Measurements from ENCODE around the gene UBB. TPM values are rescaled to one million over a fixed set of nuclear protein-coding genes. Genes with fewer than 3 reads are reported as not detected.
A peak's percentile ranks its signal among the peaks of the same experiment; 100 is the strongest.
"Not testable (repeated sequence)": the region's sequence is repeated elsewhere in the genome, so short reads cannot be mapped to it uniquely, and the experiment has no call there.

The UBB gene
- total RNA-seq, 1 experiment from 2014 or later = 2,252 TPM

DNA sequence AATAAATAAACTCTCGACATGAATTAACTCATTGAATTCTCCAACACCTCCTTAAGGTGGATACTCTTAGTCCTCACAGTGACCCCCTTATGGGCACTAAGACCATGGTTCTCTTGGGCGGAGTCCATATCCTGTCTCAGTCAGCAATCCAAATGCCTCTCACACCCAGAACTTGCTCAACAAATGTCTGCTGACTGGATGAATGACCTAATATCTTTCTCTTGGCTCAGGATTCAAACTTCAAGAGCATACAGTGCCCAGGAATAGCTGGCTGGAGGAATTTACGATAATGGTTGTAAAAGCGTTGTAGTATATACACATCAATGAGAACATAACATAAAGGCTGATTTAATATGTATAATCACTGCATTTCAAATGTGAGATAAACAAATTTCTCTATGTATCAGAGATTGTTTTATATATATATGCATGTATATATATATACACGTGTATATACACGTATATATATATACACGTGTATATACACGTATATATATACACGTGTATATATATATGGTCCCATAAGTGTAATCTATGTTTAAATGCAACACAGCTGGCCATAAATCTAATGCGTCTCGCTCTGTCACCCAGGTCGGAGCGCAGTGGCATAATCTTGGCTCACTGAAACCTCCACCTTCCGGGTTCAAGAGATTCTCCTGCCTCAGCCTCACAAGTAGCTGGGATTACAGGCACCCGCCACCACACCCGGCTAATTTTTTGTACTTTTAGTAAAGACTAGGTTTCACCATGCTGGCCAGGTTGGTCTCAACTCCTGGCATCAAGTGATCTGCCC is 6.5 kb upstream of the UBB start:
- peak; percentile 18 for DNase-seq (ENCODE audit: low read depth)

DNA sequence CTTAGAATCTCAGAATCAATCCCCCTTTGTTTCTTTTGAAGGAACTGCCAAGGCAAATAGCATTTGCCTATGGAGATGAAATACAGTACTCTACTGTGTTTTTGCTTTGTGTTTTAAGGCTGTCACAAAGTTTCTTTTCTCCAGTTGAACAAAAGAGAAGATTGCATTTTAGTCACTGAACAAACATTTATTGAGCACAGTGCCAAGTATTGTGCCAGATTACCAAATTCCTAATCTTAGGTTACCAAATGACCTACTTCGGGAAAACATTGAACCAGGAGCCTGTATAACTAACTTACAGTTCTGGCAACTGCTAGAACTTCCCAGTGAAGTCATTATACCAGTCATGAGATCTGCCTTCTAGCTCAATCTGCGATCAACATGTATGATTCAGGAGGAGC is 3.0 kb upstream of the UBB start:
- peak; percentile 42 for DNase-seq (ENCODE audit: low read depth)

DNA sequence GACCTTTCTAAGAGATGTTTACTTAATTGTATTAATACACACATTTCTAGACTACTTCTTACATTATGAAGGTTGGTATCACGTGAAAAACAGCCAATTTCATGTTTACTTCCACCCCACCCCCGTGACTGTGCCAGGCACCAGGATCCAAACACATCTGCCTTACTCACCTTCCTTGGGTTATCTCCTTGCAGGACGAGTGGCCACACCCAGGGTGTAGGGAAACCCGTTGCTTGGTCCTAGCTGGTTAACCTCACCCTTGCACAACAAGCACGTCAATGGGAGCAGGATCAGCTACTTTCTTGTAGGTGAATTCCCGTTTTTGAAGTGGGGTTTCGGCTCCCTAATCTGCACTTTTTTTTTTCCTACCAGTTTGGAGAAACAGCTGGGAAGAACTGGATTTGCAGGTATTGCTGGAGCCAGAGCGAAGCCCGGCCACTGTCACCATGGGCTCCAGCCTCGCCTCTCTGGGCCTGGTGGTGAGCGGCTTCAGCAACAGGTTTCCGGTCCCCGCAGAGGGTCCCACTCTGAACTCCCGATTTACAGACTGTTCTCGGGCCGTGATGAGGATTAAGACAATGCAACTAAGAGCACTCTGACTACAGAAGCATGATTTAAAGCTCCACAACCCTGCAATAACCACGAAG is 2.1 kb upstream of the UBB start:
- DNase-seq (ENCODE audit: low read depth) = no peak

DNA sequence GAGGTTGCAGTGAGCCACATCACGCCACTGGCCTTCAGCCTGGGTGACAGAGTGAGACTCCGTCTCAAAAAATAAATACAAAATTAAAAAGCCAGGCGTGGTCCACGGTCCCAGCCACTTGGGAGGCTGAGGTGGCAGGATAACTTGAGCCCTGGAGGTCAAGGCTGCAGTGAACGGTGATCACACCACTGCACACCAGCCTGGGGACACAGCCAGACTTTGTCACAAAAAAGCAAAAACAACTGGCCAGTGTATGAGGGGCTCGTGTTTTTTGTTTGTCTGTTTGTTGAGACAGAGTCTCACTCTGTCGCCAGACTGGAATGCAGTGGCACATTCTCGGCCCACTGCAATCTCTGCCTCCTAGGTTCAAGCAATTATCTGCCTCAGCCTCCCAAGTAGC is 1.2 kb upstream of the UBB start:
- DNase-seq (ENCODE audit: low read depth) = no peak

DNA sequence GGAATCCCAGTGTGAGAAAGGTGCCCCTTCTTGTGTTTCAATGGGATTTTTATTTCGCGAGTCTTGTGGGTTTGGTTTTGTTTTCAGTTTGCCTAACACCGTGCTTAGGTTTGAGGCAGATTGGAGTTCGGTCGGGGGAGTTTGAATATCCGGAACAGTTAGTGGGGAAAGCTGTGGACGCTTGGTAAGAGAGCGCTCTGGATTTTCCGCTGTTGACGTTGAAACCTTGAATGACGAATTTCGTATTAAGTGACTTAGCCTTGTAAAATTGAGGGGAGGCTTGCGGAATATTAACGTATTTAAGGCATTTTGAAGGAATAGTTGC is 567 bp downstream of the UBB start:
- no peak for DNase-seq (ENCODE audit: low read depth)

DNA sequence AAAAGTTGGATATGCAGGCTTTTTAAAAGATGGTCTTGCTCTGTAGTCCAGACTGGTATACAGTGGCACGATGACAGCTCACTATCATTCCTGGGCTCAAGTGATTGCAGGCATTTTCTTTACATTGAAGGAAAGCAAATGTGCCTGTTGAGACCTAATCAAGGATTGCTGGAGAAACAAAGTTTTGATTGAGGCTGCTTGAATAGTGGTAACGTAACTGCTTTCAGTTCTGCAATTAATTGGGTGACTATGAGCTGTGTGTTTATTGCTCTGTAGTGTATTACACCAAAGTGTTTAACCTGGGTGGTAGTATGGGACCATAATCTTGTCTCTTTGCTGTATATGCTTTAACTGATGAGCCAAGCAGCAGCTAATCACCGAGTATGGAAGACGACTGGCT is 2.3 kb downstream of the UBB start:
- DNase-seq (ENCODE audit: low read depth) = no peak

DNA sequence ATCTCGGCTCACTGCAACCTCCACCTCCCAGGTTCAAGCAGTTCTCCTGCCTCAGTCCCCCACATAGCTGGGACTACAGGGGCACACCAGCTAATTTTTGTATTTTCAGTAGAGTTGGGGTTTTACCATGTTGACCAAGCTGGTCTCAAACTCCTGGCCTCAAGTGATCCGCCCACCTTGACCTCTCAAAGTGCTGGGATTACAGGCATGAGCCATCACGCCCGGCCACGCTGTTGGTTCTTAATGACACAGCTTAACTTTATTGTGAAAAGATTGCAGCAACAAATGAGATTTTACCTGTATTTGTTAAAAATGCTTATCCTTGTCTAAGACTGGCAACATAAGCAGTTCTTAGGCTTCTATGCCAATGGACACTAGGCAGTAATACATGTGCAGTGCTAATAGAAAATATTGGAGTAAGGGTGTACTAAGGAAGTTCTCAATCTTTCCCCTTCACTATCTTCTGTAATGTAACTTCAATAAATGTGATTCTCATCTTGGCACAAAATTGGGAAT is 2.9 kb downstream of the UBB start:
- DNase-seq (ENCODE audit: low read depth) = no peak

DNA sequence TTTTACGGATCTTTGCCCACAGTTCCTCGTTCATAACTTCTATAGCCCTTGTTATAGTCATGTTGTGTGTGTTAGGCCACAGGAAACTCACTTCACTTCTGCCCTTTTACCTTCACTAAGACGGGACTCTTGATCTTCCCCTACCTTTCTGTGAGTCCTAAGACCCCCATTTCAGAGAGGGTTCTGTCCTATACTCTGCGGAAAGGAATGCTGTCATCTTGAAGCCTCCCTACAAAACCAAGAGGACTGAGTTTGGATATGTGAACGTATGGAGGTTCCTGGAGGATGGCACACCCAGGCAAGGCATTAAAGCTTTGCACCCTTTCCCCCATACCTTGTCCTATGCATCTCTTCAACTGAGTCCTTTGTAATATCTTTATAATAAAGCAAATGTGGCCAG is 3.7 kb downstream of the UBB start:
- DNase-seq (ENCODE audit: low read depth) = no peak

DNA sequence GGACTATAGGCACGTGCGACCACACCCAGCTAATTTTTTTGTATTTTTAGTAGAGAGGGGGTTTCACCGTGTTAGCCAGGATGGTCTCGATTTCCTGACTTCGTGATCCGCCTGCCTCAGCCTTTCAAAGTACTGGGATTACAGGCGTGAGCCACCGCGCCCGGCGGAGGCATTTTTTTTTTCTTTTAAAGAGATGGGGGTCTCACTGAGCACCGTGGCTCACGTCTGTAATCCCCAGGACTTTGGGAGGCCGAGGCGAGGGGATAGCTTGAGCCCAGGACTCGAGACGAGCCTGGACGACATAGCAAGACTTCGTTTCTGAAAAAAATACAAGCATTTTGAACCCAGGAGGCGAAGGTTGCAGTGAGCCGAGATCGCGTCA is 5.2 kb downstream of the UBB start:
- not testable (repeated sequence) for DNase-seq (ENCODE audit: low read depth)

DNA sequence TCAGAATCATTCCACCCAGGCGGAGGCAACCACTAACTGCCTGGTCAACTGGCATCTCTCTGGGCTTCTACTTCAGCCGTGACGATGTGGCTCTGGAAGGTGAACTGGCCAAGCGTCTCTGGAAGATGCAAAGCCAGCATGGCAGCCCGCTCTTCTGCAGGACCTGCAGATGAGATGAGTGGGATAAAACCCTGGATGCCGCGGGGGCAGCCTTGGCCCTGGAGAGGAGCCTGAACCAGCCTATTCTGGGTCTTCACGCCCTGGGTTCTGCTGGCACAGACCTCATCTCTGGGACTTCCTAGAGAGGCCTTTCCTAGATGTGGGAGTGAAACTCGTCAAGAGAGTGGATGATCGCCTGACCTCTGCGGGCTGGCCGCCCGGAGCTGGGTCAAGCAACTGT is 10.6 kb downstream of the UBB start:
- no peak for DNase-seq (ENCODE audit: low read depth)

DNA sequence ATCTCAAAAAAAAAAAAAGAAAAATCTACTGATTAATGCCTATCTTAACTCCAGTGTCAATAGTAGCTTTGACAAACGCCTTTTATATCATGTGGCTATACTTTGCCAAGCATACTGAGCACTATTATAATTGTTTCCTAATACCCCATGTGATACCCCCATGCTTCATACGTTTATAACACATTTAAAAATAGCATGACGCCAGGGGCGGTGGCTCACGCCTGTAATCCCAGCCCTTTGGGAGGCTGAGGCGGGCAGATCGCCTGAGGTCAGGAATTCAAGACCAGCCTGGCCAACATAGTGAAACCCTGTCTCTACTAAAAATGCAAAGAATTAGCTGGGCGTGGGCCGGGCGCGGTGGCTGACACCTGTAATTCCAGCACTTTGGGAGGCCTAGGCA is 11.6 kb downstream of the UBB start:
- DNase-seq (ENCODE audit: low read depth) = not testable (repeated sequence)

DNA sequence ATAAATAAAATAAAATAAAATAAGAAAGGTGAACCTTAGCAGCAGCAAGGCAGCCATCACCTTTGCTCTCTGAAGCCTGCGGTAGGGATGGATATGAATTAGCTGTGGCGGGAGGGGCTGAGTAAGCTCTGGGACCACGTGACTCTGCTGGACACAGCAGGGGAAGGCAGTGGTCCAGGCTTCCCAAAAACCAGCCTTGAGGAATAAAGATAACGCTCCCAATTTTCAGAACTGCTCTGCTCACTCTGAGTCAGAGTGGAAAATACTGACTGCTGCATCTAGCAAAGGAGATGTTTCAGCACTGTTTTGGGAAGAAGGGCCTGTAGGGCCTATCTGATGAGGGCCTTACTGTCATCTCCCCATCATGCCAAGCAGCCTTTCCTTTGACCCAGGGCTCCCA is 15.0 kb downstream of the UBB start:
- DNase-seq (ENCODE audit: low read depth) = not testable (repeated sequence)

DNA sequence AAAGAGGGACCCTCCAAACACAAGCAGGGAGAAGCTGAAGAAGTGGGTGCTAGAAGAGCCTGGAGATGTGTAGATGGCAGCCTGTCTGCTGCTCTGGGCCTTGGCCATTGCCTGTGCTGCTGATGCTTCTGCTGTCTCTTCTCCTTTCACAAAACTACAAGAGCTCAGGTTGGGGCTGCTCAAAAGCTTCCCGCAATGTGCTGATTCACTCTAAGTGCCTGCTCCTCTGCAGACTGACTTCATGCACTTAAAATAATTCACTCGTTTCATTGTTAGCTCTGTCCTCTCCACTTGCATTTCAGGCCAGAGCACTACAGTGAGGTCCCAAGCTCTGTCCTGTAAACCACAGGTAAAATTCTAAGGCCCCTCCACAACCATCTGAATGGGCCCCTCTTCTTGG is 15.8 kb downstream of the UBB start:
- DNase-seq (ENCODE audit: low read depth) = not testable (repeated sequence)

DNA sequence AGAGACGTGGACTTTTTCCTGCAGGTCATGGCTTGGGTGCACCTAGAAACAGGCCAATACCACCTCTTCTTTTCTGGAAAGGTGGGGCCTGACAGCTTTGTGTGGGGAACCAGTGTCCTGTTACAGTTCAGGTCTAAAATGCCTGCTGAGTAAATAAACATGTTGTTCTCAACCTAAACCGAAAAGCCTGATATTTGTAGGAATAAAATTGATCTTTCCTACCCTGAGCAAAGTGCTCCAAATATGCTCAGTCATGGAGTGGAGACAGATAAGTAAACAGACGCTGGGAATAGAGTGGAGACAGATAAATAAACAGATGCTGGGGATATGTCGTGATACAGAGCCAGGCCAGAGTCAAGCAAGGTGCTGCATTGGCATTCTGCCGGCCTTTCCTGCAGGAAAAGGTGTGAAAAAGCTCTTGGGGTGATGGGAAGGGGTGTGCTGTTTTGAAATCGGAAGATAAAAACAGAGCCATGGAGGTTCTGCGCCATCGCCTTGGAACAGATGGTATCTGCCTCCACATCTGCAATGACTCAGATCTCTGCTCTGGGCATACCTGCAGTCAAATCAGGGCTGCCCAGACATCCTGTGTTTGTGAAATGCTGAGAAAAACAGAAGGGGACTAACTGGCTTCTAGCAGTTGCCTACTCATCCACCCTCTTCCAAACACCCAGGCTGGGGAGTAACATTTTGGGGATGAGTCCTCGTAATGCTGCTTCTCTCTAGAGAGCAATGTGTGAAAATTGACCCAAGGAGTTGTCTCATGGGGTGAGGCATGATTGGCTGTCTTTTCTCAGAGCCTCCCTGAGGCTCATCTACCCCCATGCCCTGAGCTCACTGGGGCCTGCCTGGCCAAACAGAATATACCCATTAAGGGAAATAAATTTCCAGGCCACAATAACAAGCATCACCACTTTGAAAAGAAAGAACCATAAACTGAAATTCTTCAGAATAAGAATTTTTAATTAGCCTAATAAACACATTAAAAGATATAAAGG is 17.7 kb downstream of the UBB start:
- peak; percentile 24 for DNase-seq (ENCODE audit: low read depth)

DNA sequence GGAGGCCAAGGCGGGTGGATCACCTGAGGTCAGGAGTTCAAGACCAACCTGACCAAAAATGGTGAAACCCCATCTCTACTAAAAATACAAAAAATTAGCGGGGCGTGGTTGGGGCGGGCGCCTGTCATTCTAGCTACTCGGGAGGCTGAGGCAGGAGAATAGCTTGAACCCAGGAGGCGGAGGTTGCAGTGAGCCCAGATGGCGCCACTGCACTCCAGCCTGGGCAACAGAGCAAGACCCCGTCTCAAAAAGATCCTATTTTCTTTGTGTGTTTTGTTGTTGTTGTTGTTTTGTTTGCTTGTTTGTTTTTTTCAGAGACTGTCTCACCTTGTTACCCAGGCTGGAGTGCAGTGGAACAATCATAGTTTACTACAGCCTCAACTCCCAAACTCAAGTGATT is 23.0 kb downstream of the UBB start:
- DNase-seq (ENCODE audit: low read depth) = not testable (repeated sequence)

DNA sequence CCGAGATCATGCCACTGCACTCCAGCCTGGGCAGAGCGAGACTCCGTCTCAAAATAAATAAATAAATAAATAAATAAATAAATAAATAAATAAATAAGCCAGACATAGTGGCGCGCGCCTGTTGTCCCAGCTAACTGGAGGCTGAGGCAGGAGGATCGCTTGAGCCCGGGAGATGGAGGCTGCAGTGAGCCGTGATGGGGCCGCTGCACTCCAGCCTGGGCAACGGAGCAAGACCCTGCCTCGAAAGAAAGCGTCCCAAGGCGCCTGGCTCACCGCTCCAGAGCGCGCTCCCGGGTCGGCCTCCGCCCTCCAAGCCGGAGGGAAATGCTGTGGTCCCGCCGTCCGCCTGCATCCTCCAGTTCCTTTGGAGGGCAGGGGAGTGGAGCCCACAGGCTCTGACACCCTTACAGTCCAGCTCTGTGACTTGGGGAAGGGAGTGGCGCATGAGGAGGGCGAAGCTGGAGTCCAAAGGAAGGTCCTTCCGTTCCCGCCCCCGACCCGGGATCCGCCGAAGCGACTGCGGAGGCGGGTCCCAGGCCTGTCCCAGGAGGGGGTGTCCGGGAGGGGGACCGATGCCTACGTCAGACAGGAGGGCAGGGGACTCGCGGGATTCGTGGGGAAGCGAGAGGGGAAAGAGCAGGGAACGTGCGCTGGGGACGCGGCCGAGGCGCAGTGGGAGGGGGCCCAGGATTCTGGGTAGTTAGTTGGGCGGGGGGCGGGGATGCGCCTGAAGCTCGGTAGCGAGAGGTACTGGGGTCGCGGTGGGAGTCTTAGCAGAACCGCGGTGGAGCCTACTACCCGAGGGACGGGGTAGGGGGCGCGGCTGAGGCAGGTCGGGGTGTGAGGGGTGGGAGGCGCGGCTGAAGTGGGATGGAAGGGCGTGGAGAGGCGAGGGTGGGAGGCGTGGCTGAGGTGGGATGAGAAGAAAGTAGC is 26.1 kb downstream of the UBB start:
- DNase-seq (ENCODE audit: low read depth) = no peak

DNA sequence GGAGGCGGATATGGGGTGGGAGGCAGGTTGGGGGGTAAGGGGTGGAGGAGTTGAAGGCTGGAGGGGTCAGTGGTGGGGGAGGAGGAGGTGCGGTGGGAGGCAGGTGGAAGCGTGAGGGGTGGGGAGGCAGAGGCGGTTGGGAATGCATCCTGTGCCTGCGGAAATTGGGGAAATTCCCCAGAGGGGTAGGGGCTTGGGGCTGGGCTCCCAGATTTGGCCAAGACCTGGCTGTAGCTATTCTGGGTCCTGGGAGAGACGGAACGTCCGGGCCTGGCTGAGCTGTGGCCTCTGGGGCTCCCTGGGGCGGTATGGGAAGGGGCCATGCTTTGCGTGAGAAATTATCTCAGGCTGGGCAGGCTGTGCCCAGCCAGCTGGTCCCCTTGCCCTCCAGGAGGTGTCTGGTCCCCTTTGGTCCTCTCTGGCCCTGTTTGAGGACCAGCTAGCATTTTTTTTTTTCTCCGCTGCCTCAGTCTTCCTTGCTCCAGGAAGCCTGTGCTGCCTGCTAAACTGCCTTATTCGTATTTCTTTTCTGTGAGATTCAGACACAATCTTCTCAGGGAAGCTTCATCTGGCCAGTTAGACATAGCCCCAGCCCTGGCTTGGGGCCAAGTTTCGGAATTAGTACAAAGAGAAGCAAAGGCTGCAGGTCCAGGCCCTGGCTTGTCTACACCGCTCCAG is 27.2 kb downstream of the UBB start:
- peak; percentile 23 for DNase-seq (ENCODE audit: low read depth)

DNA sequence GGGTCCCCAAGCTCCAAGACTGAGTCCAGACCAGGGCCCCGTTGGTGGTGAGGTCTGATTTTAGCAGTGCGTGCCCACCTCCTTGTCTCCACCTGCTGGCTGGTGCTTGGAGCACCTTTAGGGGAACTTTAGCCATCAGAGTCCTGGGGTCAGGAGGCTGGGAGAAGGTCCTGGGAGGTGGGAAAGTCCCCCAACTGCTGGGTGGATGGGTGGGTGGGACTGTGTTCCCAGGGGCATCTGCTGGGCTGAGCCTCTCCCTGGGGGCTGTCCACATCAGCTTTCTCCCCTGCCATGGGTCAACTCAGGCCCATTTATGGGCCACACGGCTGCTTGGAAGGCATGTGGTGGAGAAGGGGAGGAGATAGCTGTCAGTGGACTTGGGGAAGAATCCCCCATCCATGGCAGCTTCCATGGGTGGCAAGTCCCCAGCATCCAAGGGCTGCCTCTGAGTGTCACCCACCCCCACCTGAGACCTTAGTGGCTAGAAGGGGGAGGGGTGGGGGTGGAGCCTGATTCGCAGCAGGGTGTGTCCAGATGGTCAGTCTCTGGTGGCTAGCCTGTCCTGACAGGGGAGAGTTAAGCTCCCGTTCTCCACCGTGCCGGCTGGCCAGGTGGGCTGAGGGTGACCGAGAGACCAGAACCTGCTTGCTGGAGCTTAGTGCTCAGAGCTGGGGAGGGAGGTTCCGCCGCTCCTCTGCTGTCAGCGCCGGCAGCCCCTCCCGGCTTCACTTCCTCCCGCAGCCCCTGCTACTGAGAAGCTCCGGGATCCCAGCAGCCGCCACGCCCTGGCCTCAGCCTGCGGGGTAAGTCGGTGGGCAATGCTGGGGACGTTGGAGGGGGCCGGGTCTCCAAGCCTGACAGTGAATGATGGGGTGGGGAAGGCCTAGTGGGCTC is 34.4 kb downstream of the UBB start, which contains the start of gene TRPV2:
Gene TRPV2 (plus strand): TSS at position 541 of the 894 bp plus-strand sequence. CDS start 2,098 bp downstream, outside the sequence.
- peak; percentile 42 for DNase-seq (ENCODE audit: low read depth)

DNA sequence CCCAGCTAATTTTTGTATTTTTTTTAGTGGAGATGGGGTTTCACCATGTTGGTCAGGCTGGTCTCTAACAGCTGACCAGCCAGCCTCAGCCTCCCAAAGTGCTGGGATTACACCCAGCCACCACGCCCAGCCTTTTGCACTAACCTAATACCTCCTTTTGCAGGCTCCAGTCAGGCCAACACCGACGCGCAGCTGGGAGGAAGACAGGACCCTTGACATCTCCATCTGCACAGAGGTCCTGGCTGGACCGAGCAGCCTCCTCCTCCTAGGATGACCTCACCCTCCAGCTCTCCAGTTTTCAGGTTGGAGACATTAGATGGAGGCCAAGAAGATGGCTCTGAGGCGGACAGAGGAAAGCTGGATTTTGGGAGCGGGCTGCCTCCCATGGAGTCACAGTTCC is 36.5 kb downstream of the UBB start:
- no peak for DNase-seq (ENCODE audit: low read depth)
